ENCODE data around the gene LTBP1.

Gene LTBP1

GRCh38 chr2:33030326-33030725 lies 83.6 kb downstream of the LTBP1 start:
- no peak overlapping the region for H4K91ac ChIP-seq (ENCODE audit: low read depth, low read length)
- no peak overlapping the region for H3K4ac ChIP-seq (ENCODE audit: low read depth, low read length)
- peaks cover 0 to 2% of the 10 kb centered on the region in 2 experiments for H3K4me1 ChIP-seq (ENCODE audit: control insufficient read depth in 1 of 2, insufficient read depth in 2 of 2, low read length in 2 of 2)
- H3K79me2 ChIP-seq (ENCODE audit: control insufficient read depth, insufficient read depth, low read length, poor library complexity): no peaks in the 10 kb centered on the region
- H2BK120ac ChIP-seq (ENCODE audit: insufficient read depth, low read length, poor library complexity): no peak overlapping the region
- no peak overlapping the region for H3K4me3 ChIP-seq (ENCODE audit: low read depth, low read length)
- no peak overlapping the region for H3K27ac ChIP-seq (ENCODE audit: low read depth, low read length)
- H3K27me3 ChIP-seq (ENCODE audit: insufficient read depth, low read length): no peaks in the 10 kb centered on the region
- no peak overlapping the region for H2BK5ac ChIP-seq (ENCODE audit: low read depth, low read length, poor library complexity)
- no peak overlapping the region for H3K23ac ChIP-seq (ENCODE audit: low read length)
- H4K12ac ChIP-seq (ENCODE audit: low read depth, low read length): no peak overlapping the region
- H3K4me2 ChIP-seq (ENCODE audit: low read length): no peak overlapping the region
- no CpG with 5 or more reads among the region's 3 CpGs for WGBS (ENCODE audit: extremely low coverage, insufficient coverage, insufficient read length)
- no peak overlapping the region for H3K14ac ChIP-seq (ENCODE audit: low read length)
- H3K9ac ChIP-seq (ENCODE audit: low read length): no peak overlapping the region
- H3K79me1 ChIP-seq (ENCODE audit: low read length): no peaks in the 10 kb centered on the region
- no peak overlapping the region for H2BK12ac ChIP-seq (ENCODE audit: low read length)
- H3K18ac ChIP-seq (ENCODE audit: low read length): no peak overlapping the region
- H2AFZ ChIP-seq (ENCODE audit: insufficient read depth, low read length, poor library complexity): no peak overlapping the region
- H2AK5ac ChIP-seq (ENCODE audit: low read length): no peak overlapping the region
- no peaks in the 10 kb centered on the region for H3K9me3 ChIP-seq (ENCODE audit: insufficient read depth, low read depth, low read length)
- DNase-seq: peak in 1 of 2 donors; percentile 72
- H3K36me3 ChIP-seq (ENCODE audit: control insufficient read depth in 1 of 2, insufficient read depth in 2 of 2, low read length in 2 of 2): no peaks in the 10 kb centered on the region
- no peak overlapping the region for H4K8ac ChIP-seq (ENCODE audit: low read depth, low read length)

GRCh38 chr2:33032245-33032644 lies 85.5 kb downstream of the LTBP1 start:
- H3K79me1 ChIP-seq (ENCODE audit: low read length): no peaks in the 10 kb centered on the region

GRCh38 chr2:33033606-33034081 lies 86.9 kb downstream of the LTBP1 start:
- Histone ChIP-seq H4K8ac (ENCODE audit: low read depth, low read length) (no peak overlapping the region), H3K4me2 (ENCODE audit: low read length) (no peak overlapping the region), H3K27me3 (ENCODE audit: insufficient read depth, low read length) (no peaks in the 10 kb centered on the region), H3K9ac (ENCODE audit: low read length) (no peak overlapping the region), H2AK5ac (ENCODE audit: low read length) (no peak overlapping the region), H3K4me1 (ENCODE audit: control insufficient read depth in 1 of 2, insufficient read depth in 2 of 2, low read length in 2 of 2) (peaks cover 2 to 3% of the 10 kb centered on the region in 2 experiments), H2BK120ac (ENCODE audit: insufficient read depth, low read length, poor library complexity) (no peak overlapping the region), H2BK5ac (ENCODE audit: low read depth, low read length, poor library complexity) (no peak overlapping the region), H3K79me2 (ENCODE audit: control insufficient read depth, insufficient read depth, low read length, poor library complexity) (no peaks in the 10 kb centered on the region), H3K18ac (ENCODE audit: low read length) (no peak overlapping the region), H2AFZ (ENCODE audit: insufficient read depth, low read length, poor library complexity) (no peak overlapping the region), H3K4ac (ENCODE audit: low read depth, low read length) (no peak overlapping the region), H3K14ac (ENCODE audit: low read length) (no peak overlapping the region), H3K36me3 (ENCODE audit: control insufficient read depth in 1 of 2, insufficient read depth in 2 of 2, low read length in 2 of 2) (no peaks in the 10 kb centered on the region), H2BK12ac (ENCODE audit: low read length) (peak overlapping the region; percentile 64), H4K12ac (ENCODE audit: low read depth, low read length) (no peak overlapping the region), H3K27ac (ENCODE audit: low read depth, low read length) (no peak overlapping the region), H3K4me3 (ENCODE audit: low read depth, low read length) (no peak overlapping the region), H4K91ac (ENCODE audit: low read depth, low read length) (no peak overlapping the region), H3K23ac (ENCODE audit: low read length) (no peak overlapping the region), H3K9me3 (ENCODE audit: insufficient read depth, low read depth, low read length) (no peaks in the 10 kb centered on the region), H3K79me1 (ENCODE audit: low read length) (no peaks in the 10 kb centered on the region)
- no CpG with 5 or more reads among the region's 7 CpGs for WGBS (ENCODE audit: extremely low coverage, insufficient coverage, insufficient read length)
- DNase-seq: no peak

More at GRCh38 chr2:33032245-33032644, 85.5 kb downstream of the LTBP1 start:
- Histone ChIP-seq H4K8ac (ENCODE audit: low read depth, low read length) (no peak overlapping the region), H2BK12ac (ENCODE audit: low read length) (no peak overlapping the region), H3K4me1 (ENCODE audit: control insufficient read depth in 1 of 2, insufficient read depth in 2 of 2, low read length in 2 of 2) (peaks cover 0 to 2% of the 10 kb centered on the region in 2 experiments), H3K4me3 (ENCODE audit: low read depth, low read length) (no peak overlapping the region), H3K23ac (ENCODE audit: low read length) (no peak overlapping the region), H3K79me2 (ENCODE audit: control insufficient read depth, insufficient read depth, low read length, poor library complexity) (no peaks in the 10 kb centered on the region), H3K9me3 (ENCODE audit: insufficient read depth, low read depth, low read length) (no peaks in the 10 kb centered on the region), H3K14ac (ENCODE audit: low read length) (no peak overlapping the region), H2BK120ac (ENCODE audit: insufficient read depth, low read length, poor library complexity) (no peak overlapping the region), H3K27me3 (ENCODE audit: insufficient read depth, low read length) (no peaks in the 10 kb centered on the region), H3K4ac (ENCODE audit: low read depth, low read length) (no peak overlapping the region), H3K36me3 (ENCODE audit: control insufficient read depth in 1 of 2, insufficient read depth in 2 of 2, low read length in 2 of 2) (no peaks in the 10 kb centered on the region), H3K4me2 (ENCODE audit: low read length) (no peak overlapping the region), H3K9ac (ENCODE audit: low read length) (no peak overlapping the region), H2AFZ (ENCODE audit: insufficient read depth, low read length, poor library complexity) (no peak overlapping the region), H3K18ac (ENCODE audit: low read length) (no peak overlapping the region), H4K12ac (ENCODE audit: low read depth, low read length) (no peak overlapping the region), H2AK5ac (ENCODE audit: low read length) (no peak overlapping the region), H2BK5ac (ENCODE audit: low read depth, low read length, poor library complexity) (no peak overlapping the region), H3K27ac (ENCODE audit: low read depth, low read length) (no peak overlapping the region), H4K91ac (ENCODE audit: low read depth, low read length) (no peak overlapping the region)
- DNase-seq: no peak
- WGBS (ENCODE audit: extremely low coverage, insufficient coverage, insufficient read length): no CpG with 5 or more reads among the region's 2 CpGs

- no CpG with 5 or more reads among the region's 8 CpGs for WGBS (ENCODE audit: extremely low coverage, insufficient coverage, insufficient read length)
- H3K27ac ChIP-seq (ENCODE audit: low read depth, low read length): no peak overlapping the region
- H3K23ac ChIP-seq (ENCODE audit: low read length): no peak overlapping the region
- no peak overlapping the region for H3K18ac ChIP-seq (ENCODE audit: low read length)
- no peak overlapping the region for H2BK120ac ChIP-seq (ENCODE audit: insufficient read depth, low read length, poor library complexity)
- no peak overlapping the region for H2AFZ ChIP-seq (ENCODE audit: insufficient read depth, low read length, poor library complexity)
- no peak overlapping the region for H3K4me2 ChIP-seq (ENCODE audit: low read length)
- H3K79me1 ChIP-seq (ENCODE audit: low read length): no peaks in the 10 kb centered on the region
- H3K4me3 ChIP-seq (ENCODE audit: low read depth, low read length): no peak overlapping the region
- no peaks in the 10 kb centered on the region for H3K27me3 ChIP-seq (ENCODE audit: insufficient read depth, low read length)
- H3K79me2 ChIP-seq (ENCODE audit: control insufficient read depth, insufficient read depth, low read length, poor library complexity): no peaks in the 10 kb centered on the region
- H3K4ac ChIP-seq (ENCODE audit: low read depth, low read length): no peak overlapping the region
- H3K14ac ChIP-seq (ENCODE audit: low read length): no peak overlapping the region
- no peaks in the 10 kb centered on the region for H3K9me3 ChIP-seq (ENCODE audit: insufficient read depth, low read depth, low read length)
- no peak overlapping the region for H2BK12ac ChIP-seq (ENCODE audit: low read length)
- H3K9ac ChIP-seq (ENCODE audit: low read length): no peak overlapping the region
- no peak overlapping the region for H4K12ac ChIP-seq (ENCODE audit: low read depth, low read length)
- H4K8ac ChIP-seq (ENCODE audit: low read depth, low read length): no peak overlapping the region
- no peak overlapping the region for H4K91ac ChIP-seq (ENCODE audit: low read depth, low read length)
- H3K4me1 ChIP-seq (ENCODE audit: control insufficient read depth in 1 of 2, insufficient read depth in 2 of 2, low read length in 2 of 2): peaks cover 2 to 7% of the 10 kb centered on the region in 2 experiments
- no peak overlapping the region for H2BK5ac ChIP-seq (ENCODE audit: low read depth, low read length, poor library complexity)
- H3K36me3 ChIP-seq (ENCODE audit: control insufficient read depth in 1 of 2, insufficient read depth in 2 of 2, low read length in 2 of 2): no peaks in the 10 kb centered on the region
- DNase-seq: no peak
- no peak overlapping the region for H2AK5ac ChIP-seq (ENCODE audit: low read length)
Measured at GRCh38 chr2:33034784-33035183, 88.0 kb downstream of the LTBP1 start.
